Measurements from ENCODE around the gene POLR3G.

Gene POLR3G

DNA sequence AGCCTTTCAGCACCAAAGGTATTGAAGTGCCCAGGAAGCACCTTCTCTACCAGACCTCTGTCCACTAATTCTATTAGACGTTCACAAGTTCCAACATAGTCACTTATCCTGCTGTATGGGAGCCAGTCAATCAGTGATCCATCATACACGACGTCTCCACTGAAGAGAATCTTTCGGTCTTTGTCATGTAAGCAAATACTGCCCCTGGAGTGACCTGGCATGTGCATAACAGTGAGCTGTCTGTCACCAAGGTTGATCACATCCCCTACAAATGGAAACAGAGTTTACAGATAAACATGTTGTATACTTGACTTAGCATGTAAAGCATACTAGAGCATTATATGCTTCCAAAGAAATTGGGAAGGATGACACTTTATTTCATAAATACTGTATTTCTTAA is 13.4 kb upstream of the POLR3G start:
- DNase-seq (ENCODE audit: extremely low read depth, low read depth), result no peak
- no peak for TF ChIP-seq CTCF (IDR thresholded peaks at IDR 0.05; ENCODE audit: low read depth, low read length, missing control alignments)
- no peak overlapping the region for H3K4me3 ChIP-seq (replicated peaks; ENCODE audit: low read depth, low read length)

DNA sequence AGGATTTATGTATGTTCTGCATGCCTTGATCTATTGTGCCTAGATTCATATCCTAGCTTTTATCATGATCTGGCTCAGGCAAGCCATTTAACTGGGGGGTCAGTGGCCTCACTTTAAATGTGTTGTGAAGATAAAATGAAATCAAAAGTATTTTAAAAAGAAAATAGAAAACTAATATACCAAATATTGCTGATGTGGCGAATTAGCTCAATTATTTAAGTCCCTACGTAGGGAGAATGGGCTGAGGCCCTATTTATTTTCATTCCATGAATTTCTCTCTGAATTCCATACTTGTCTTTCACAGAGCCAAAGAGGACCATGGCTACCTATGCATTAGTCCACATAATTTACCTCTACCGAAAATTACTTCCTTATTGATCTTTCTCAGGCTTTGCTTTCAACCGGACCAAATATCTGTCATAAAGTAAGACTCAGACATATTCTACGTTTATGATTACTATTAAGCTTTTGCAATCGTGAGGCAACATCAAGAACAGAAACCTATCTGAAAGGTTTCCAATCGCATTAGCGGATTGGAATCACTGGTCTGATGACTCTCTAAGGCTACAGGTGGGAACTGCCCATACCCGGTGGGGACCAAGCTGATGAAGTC is 1.8 kb upstream of the POLR3G start:
- no peak for TF ChIP-seq CTCF (IDR thresholded peaks at IDR 0.05; ENCODE audit: low read depth, low read length, missing control alignments)
- peak overlapping the region; percentile 58 for H3K4me3 ChIP-seq (replicated peaks; ENCODE audit: low read depth, low read length)
- no peak for DNase-seq (ENCODE audit: extremely low read depth, low read depth)

GRCh38 chr5:90473396-90474234 is 1.0 kb upstream of the POLR3G start:
- TF ChIP-seq CTCF (IDR thresholded peaks at IDR 0.05; ENCODE audit: low read depth, low read length, missing control alignments), result no peak
- H3K4me3 ChIP-seq (replicated peaks; ENCODE audit: low read depth, low read length), result peak overlapping the region; percentile 58
- DNase-seq (ENCODE audit: extremely low read depth, low read depth), result no peak

DNA sequence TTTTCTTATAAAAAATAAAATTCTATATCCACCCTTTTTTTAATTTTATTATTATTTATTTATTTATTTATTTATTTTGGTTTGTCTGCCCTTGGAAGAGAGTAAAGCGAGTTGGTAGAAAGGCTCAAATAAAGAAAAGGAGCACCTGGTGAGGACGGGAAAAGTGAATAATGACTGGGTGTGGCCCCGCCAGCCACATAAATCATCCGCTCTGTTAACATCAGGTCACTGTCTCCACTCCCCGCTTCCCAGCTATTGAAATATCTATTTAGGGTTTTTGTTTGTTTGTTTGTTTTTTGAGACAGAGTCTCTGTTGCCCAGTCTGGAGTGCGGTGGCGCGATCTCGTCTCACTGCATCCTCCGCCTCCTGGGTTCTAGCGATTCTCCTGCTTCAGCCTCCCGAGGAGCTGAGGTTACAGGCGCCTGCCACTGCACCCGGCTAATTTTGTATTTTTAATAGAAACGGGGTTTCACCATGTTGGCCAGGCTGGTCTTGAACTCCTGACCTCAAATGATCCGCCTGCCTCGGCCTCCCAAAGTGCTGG is 844 bp downstream of the POLR3G start:
- no peak for TF ChIP-seq CTCF (IDR thresholded peaks at IDR 0.05; ENCODE audit: low read depth, low read length, missing control alignments)
- DNase-seq (ENCODE audit: extremely low read depth, low read depth), result no peak
- peak overlapping the region; percentile 58 for H3K4me3 ChIP-seq (replicated peaks; ENCODE audit: low read depth, low read length)

DNA sequence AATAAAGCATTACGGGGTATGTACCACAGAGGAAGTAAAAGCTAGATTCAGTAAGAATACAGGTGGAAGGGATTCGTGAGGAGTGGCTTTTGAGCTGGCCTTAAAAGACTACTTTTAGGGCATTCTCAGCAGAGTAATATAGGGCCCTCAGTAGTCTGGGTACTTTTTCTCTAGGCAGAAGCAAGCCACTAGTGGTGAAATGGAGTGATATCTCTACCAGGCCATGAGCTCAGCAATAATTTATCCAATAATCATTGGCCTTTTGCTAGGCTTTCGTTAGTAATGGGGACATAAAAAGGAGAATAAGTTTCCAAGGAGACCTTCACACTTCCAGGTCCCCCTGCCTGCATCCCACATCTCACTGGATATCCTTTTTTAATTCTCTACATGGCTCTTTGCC is 1.7 kb downstream of the POLR3G start:
- no peak for DNase-seq (ENCODE audit: extremely low read depth, low read depth)
- no peak for TF ChIP-seq CTCF (IDR thresholded peaks at IDR 0.05; ENCODE audit: low read depth, low read length, missing control alignments)
- peak overlapping the region; percentile 58 for H3K4me3 ChIP-seq (replicated peaks; ENCODE audit: low read depth, low read length)

GRCh38 chr5:90477073-90477472 is 2.4 kb downstream of the POLR3G start:
- peak overlapping the region; percentile 58 for H3K4me3 ChIP-seq (replicated peaks; ENCODE audit: low read depth, low read length)
- no peak for TF ChIP-seq CTCF (IDR thresholded peaks at IDR 0.05; ENCODE audit: low read depth, low read length, missing control alignments)
- no peak for DNase-seq (ENCODE audit: extremely low read depth, low read depth)

Data from HFF-Myc (cell line).